BLaER1 (cell line): ENCODE measurements around the gene SEMA7A.

Source experiments
- H3K27ac ChIP-seq: shearing (Covaris generic); formaldehyde crosslinking; 2 replicates; pipeline ENCODE4 v1.8.1; 2022
- H3K27me3 ChIP-seq: shearing (Covaris generic); formaldehyde crosslinking; 2 replicates; pipeline ENCODE4 v1.8.1; 2022
- H3K36me3 ChIP-seq: shearing (Covaris generic); formaldehyde crosslinking; 2 replicates; pipeline ENCODE4 v1.8.1; 2022
- H3K4me1 ChIP-seq: shearing (Covaris generic); formaldehyde crosslinking; 2 replicates; pipeline ENCODE4 v1.8.1; 2022
- H3K4me2 ChIP-seq: shearing (Covaris generic); formaldehyde crosslinking; 2 replicates; pipeline ENCODE4 v1.8.1; 2022
- H3K4me3 ChIP-seq: shearing (Covaris generic); formaldehyde crosslinking; 2 replicates; pipeline ENCODE4 v1.8.1; 2022
- H3K9ac ChIP-seq: shearing (Covaris generic); formaldehyde crosslinking; 2 replicates; pipeline ENCODE4 v1.8.1; 2022
- H3K9me3 ChIP-seq: shearing (Covaris generic); formaldehyde crosslinking; 2 replicates; pipeline ENCODE4 v1.8.1; 2022
- H4K20me1 ChIP-seq: shearing (Covaris generic); formaldehyde crosslinking; 2 replicates; pipeline ENCODE4 v1.8.1; 2022
- Cebpa-rat ChIP-seq: shearing (Covaris generic); IDR thresholded peaks from 2 replicates; pipeline ENCODE4 v1.8.1; 2022

Gene SEMA7A

GRCh38 chr15:74400915-74401757, 32.6 kb downstream of the SEMA7A start:
- peak overlapping the region; percentile 31; the same call in 1 of the 2 replicates for H3K9ac ChIP-seq

GRCh38 chr15:74400313-74400860, 33.4 kb downstream of the SEMA7A start:
- Histone ChIP-seq H3K4me1 (peaks cover 100% of the 10 kb centered on the region), H3K27ac (peak overlapping the region; percentile 64; the same call in 1 of the 2 replicates), H3K4me3 (0 out of 2 replicates have a peak overlapping the region, but pooled peaks have one; percentile 23), H3K27me3 (no peaks in the 10 kb centered on the region), H4K20me1 (peaks cover 26% of the 10 kb centered on the region), H3K36me3 (no peaks in the 10 kb centered on the region), H3K4me2 (peak overlapping the region; percentile 95), H3K9ac (peak overlapping the region; percentile 30; the same call in 1 of the 2 replicates), H3K9me3 (no peaks in the 10 kb centered on the region)
- TF ChIP-seq Cebpa-rat: no peak

More at GRCh38 chr15:74400915-74401757, 32.6 kb downstream of the SEMA7A start:
- Histone ChIP-seq H3K36me3 (no peaks in the 10 kb centered on the region), H3K4me2 (peak overlapping the region; percentile 95), H3K27me3 (no peaks in the 10 kb centered on the region), H3K4me3 (no peak overlapping the region), H3K4me1 (peaks cover 97% of the 10 kb centered on the region), H3K27ac (peak overlapping the region; percentile 74), H4K20me1 (peaks cover 26% of the 10 kb centered on the region), H3K9me3 (no peaks in the 10 kb centered on the region)
- no peak for TF ChIP-seq Cebpa-rat

- H3K9me3 ChIP-seq: no peaks in the 10 kb centered on the region
- peaks cover 26% of the 10 kb centered on the region for H4K20me1 ChIP-seq
- peak overlapping the region; percentile 64 for H3K27ac ChIP-seq
- peak overlapping the region; percentile 30; the same call in 1 of the 2 replicates for H3K9ac ChIP-seq
- no peaks in the 10 kb centered on the region for H3K27me3 ChIP-seq
- peaks cover 100% of the 10 kb centered on the region for H3K4me1 ChIP-seq
- no peaks in the 10 kb centered on the region for H3K36me3 ChIP-seq
- H3K4me3 ChIP-seq: 0 out of 2 replicates have a peak overlapping the region, but pooled peaks have one; percentile 23
- no peak for TF ChIP-seq Cebpa-rat
- peak overlapping the region; percentile 95 for H3K4me2 ChIP-seq
Observed at GRCh38 chr15:74399511-74400312, 34.0 kb downstream of the SEMA7A start.

- 0 out of 2 replicates have a peak overlapping the region, but pooled peaks have one; percentile 23 for H3K4me3 ChIP-seq
- no peaks in the 10 kb centered on the region for H3K36me3 ChIP-seq
- peaks cover 26% of the 10 kb centered on the region for H4K20me1 ChIP-seq
- no peaks in the 10 kb centered on the region for H3K9me3 ChIP-seq
- H3K9ac ChIP-seq: peak overlapping the region; percentile 30; the same call in 1 of the 2 replicates
- H3K4me2 ChIP-seq: peak overlapping the region; percentile 95
- H3K27me3 ChIP-seq: no peaks in the 10 kb centered on the region
- TF ChIP-seq Cebpa-rat: no peak
- peak overlapping the region; percentile 64 for H3K27ac ChIP-seq
- peaks cover 100% of the 10 kb centered on the region for H3K4me1 ChIP-seq
Observed at GRCh38 chr15:74399100-74399499, 34.7 kb downstream of the SEMA7A start.

- H3K4me3 ChIP-seq: no peak overlapping the region
- no peaks in the 10 kb centered on the region for H3K27me3 ChIP-seq
- H4K20me1 ChIP-seq: peaks cover 17% of the 10 kb centered on the region
- H3K36me3 ChIP-seq: no peaks in the 10 kb centered on the region
- no peak for TF ChIP-seq Cebpa-rat
- H3K27ac ChIP-seq: no peak overlapping the region
- peak overlapping the region; percentile 95 for H3K4me2 ChIP-seq
- peaks cover 93% of the 10 kb centered on the region for H3K4me1 ChIP-seq
- no peak overlapping the region for H3K9ac ChIP-seq
- no peaks in the 10 kb centered on the region for H3K9me3 ChIP-seq
Observed at GRCh38 chr15:74398183-74398582, 35.6 kb downstream of the SEMA7A start.

DNA sequence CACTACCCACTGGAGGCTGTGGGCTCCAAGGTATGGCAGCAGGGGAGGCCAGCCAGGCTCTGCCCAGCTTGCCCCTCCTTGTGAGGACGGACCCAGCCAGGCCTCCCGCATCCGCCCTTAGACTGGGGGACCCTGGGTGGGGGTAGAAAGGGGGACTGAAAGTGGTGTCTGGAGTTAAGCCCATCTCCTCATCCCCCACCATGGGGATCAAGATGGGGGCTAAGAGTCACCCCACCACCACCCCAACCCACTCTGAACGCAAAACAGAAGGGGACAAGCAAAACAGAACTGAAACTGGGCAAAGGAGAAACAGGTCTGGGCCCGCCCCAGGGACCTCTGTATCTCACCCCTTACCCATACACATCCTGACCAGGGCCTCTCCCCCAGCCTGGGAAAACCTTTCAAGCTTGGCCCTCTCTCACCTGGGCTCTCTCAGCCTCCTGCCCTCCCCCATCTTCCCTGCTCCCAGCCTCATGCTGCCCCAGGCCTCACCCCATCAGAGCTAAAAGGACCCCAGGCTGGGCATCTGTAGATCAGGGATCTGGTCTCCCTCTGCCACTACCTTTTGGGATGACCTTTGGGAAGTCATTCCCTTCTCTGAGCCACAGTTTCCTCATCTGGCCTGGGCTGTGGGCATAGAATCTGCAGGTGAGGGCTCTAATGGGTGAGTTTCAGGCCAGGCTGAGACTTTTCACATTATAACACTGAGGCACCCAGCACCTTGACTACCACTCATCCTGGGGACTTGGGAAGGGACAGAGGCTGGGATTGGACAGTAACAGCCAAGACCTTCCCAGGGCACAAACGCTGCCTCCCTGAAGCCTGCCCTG, 36.3 kb downstream of the SEMA7A start:
- Histone ChIP-seq H4K20me1 (peaks cover 9% of the 10 kb centered on the region), H3K27ac (0 out of 2 replicates have a peak overlapping the region, but pooled peaks have one; percentile 32), H3K9ac (no peak overlapping the region), H3K36me3 (no peaks in the 10 kb centered on the region), H3K4me1 (peaks cover 86% of the 10 kb centered on the region), H3K9me3 (no peaks in the 10 kb centered on the region), H3K4me2 (peak overlapping the region; percentile 66), H3K4me3 (no peak overlapping the region), H3K27me3 (no peaks in the 10 kb centered on the region)
- no peak for TF ChIP-seq Cebpa-rat

- no peaks in the 10 kb centered on the region for H3K9me3 ChIP-seq
- H4K20me1 ChIP-seq: peaks cover 6% of the 10 kb centered on the region; the same call in 1 of the 2 replicates
- H3K9ac ChIP-seq: no peak overlapping the region
- peak overlapping the region; percentile 32; the same call in 1 of the 2 replicates for H3K27ac ChIP-seq
- no peak overlapping the region for H3K4me3 ChIP-seq
- TF ChIP-seq Cebpa-rat: no peak
- no peaks in the 10 kb centered on the region for H3K36me3 ChIP-seq
- H3K4me1 ChIP-seq: peaks cover 86% of the 10 kb centered on the region
- peak overlapping the region; percentile 66 for H3K4me2 ChIP-seq
- H3K27me3 ChIP-seq: no peaks in the 10 kb centered on the region
Observed at GRCh38 chr15:74396445-74397238, 37.1 kb downstream of the SEMA7A start.

- peaks cover under 1% of the 10 kb centered on the region; the same call in 1 of the 2 replicates for H4K20me1 ChIP-seq
- H3K9ac ChIP-seq: no peak overlapping the region
- TF ChIP-seq Cebpa-rat: no peak
- H3K4me2 ChIP-seq: peak overlapping the region; percentile 66
- H3K4me3 ChIP-seq: no peak overlapping the region
- H3K36me3 ChIP-seq: no peaks in the 10 kb centered on the region
- H3K4me1 ChIP-seq: peaks cover 86% of the 10 kb centered on the region
- H3K9me3 ChIP-seq: no peaks in the 10 kb centered on the region
- peak overlapping the region; percentile 32; the same call in 1 of the 2 replicates for H3K27ac ChIP-seq
- no peaks in the 10 kb centered on the region for H3K27me3 ChIP-seq
Observed at GRCh38 chr15:74396146-74396438, 37.7 kb downstream of the SEMA7A start.
